ENCODE measurements around the gene CRIP3. TPM values are rescaled to one million over a fixed set of nuclear protein-coding genes. Genes with fewer than 3 reads are reported as not detected.

CRIP3 gene
- total RNA-seq, 2 experiments from 2014 or later, result 2.2 to 2.4 TPM

GRCh38 chr6:43267619-43268354 lies 40.8 kb downstream of the CRIP3 start:
- Mint-ChIP-seq H3K9me3 (no peaks in the 10 kb centered on the region), H3K27me3 (peaks cover 8% of the 10 kb centered on the region), H3K27ac (no peak overlapping the region), H3K4me3 (no peak overlapping the region), H3K36me3 (ENCODE audit: low read depth) (no peaks in the 10 kb centered on the region), H3K4me1 (ENCODE audit: low read depth) (peaks cover 11% of the 10 kb centered on the region)
- DNase-seq (no peak), ATAC-seq (no peak)
- ChIA-PET POLR2A (interaction anchor here (0.8 to 1.1 kb wide), 3 partner anchors 38 to 127 kb away, joined by 3 read pairs; partner anchors contain the start of gene DNPH1), CTCF (interaction anchor here (1.3 to 1.8 kb wide), 4 partner anchors 39 to 238 kb away, joined by 3 to 5 read pairs (median 4); partner anchors contain the start of genes DNPH1 and TJAP1)
- no peak for TF ChIP-seq CTCF (IDR thresholded peaks at IDR 0.05)
- intact Hi-C loops (cut with micrococcal nuclease), result loop anchor here (5.0 kb wide), 1 partner anchor 240 kb away; no protein-coding TSS in a partner anchor

GRCh38 chr6:43265564-43265963 lies 43.1 kb downstream of the CRIP3 start:
- H3K27ac Mint-ChIP-seq, result no peak overlapping the region
- H3K27me3 Mint-ChIP-seq, result peaks cover 5% of the 10 kb centered on the region
- intact Hi-C loops (cut with micrococcal nuclease), result loop anchor here (5.0 kb wide), 1 partner anchor 242 kb away; no protein-coding TSS in a partner anchor
- peaks cover 11% of the 10 kb centered on the region for H3K4me1 Mint-ChIP-seq (ENCODE audit: low read depth)
- POLR2A ChIA-PET, result no interaction called here
- H3K9me3 Mint-ChIP-seq, result no peaks in the 10 kb centered on the region
- ATAC-seq (no peak), DNase-seq (no peak)
- no peak for TF ChIP-seq CTCF (IDR thresholded peaks at IDR 0.05)
- CTCF ChIA-PET, result no interaction called here
- no peak overlapping the region for H3K4me3 Mint-ChIP-seq
- no peaks in the 10 kb centered on the region for H3K36me3 Mint-ChIP-seq (ENCODE audit: low read depth)

- intact Hi-C loops (cut with micrococcal nuclease), result loop anchor here (5.0 kb wide), 1 partner anchor 243 kb away; no protein-coding TSS in a partner anchor
- no peak for ATAC-seq
- no peak for TF ChIP-seq CTCF (IDR thresholded peaks at IDR 0.05)
- POLR2A ChIA-PET, result interaction anchor here (0.6 to 1.2 kb wide), 3 partner anchors 17 to 96 kb away, joined by 3 read pairs; no protein-coding TSS in a partner anchor
- DNase-seq, result no peak
- Mint-ChIP-seq H3K36me3 (ENCODE audit: low read depth) (no peaks in the 10 kb centered on the region), H3K9me3 (no peaks in the 10 kb centered on the region), H3K27ac (no peak overlapping the region), H3K4me3 (no peak overlapping the region), H3K27me3 (no peaks in the 10 kb centered on the region), H3K4me1 (ENCODE audit: low read depth) (peaks cover 6% of the 10 kb centered on the region)
- CTCF ChIA-PET, result interaction anchor here (0.7 to 4.3 kb wide), 10 partner anchors 8 to 133 kb away, joined by 3 to 20 read pairs (median 4); partner anchors contain the start of gene CRIP3
Observed at GRCh38 chr6:43264599-43265145, 44.0 kb downstream of the CRIP3 start.

- peaks cover 2% of the 10 kb centered on the region for H3K27me3 Mint-ChIP-seq
- ChIA-PET CTCF (interaction anchor here (0.8 to 4.3 kb wide), 12 partner anchors 9 to 243 kb away, joined by 3 to 20 read pairs (median 4); partner anchors contain the start of gene CRIP3), POLR2A (interaction anchor here (0.9 to 1.2 kb wide), 2 partner anchors 64 to 97 kb away, joined by 3 read pairs; no protein-coding TSS in a partner anchor)
Observed at GRCh38 chr6:43263314-43264178, 45.1 kb downstream of the CRIP3 start.

More at GRCh38 chr6:43263314-43264178, 45.1 kb downstream of the CRIP3 start:
- Mint-ChIP-seq H3K36me3 (ENCODE audit: low read depth) (no peaks in the 10 kb centered on the region), H3K4me1 (ENCODE audit: low read depth) (no peaks in the 10 kb centered on the region), H3K9me3 (no peaks in the 10 kb centered on the region), H3K27ac (no peak overlapping the region), H3K4me3 (no peak overlapping the region)
- peak; percentile 81 for TF ChIP-seq CTCF (IDR thresholded peaks at IDR 0.05)
- DNase-seq, result peak; percentile 87
- intact Hi-C loops (cut with micrococcal nuclease), result loop anchor here (2.0 kb wide), 1 partner anchor 135 kb away; no protein-coding TSS in a partner anchor
- peak; percentile 100 for ATAC-seq
